IPS-11a (cell line): ENCODE data around the gene GPSM3.
"Not testable (repeated sequence)": the region's sequence is repeated elsewhere in the genome, so short reads cannot be mapped to it uniquely, and the experiment has no call there.

Experiments
- H3K4me3 ChIP-seq: one replicate; pipeline ENCODE4 v1.5.1; 2013; ENCODE audit warnings: low read depth, low read length, control low read depth

The GPSM3 gene

DNA sequence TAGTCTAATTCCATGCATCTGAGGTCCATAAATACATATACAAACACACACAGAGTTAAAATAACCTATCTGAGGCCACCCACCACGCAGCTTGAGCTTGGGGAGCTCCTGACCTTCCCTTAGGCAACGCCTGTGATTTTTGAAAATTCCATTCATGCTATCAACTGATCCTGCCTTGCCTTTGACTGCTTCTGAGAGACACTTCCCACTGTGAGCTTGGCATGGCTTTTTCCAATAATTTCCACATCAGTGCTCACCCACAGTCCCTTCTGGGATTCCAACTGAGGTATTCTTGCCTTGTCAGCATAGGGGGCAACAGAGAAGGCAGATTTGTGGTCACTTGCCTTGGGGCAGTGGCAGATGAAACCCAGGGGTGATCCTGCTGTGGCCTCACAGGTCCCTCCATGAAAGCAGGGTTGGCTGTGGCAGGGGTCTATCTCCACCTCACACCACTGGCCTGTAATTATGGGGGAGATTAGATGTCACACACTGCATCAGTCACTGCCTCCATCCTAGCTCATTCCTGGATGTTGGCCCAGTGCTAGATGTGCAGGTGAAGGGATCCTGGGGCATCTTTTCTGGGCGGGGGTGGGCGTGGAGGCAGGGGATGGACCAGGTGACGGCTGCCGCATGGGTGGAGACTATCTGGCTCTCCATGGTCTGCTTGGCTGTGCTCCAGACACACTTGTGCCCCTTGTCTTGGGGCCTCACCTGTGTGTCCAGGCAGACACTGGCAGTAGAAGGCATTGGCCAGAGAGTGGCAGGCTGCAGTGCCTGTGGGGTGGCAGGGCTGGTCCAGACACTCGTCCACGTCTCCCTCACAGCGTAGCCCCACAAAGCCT, 11.2 kb upstream of the GPSM3 start:
- no peak overlapping the region for H3K4me3 ChIP-seq

DNA sequence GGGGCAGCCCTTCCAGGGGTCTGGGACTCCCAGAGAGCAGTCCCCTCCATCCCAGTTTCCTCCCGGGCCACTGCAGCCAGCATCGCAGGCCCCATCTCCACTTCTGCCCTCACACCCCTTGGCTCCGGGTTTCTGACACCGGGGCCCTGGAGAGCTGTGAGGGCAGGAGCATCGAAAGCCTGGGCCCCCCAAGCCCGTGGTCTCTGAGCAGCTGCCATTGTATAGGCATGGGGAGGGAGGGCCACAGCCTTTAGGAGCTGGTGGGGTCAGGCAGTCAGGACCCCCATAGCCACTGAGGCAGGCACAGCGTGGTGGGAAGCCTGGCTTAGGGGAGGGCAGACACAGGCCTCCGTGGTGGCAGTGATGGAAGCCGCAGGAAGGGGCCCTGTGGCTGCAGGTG, 9.7 kb upstream of the GPSM3 start:
- H3K4me3 ChIP-seq: no peak overlapping the region

DNA sequence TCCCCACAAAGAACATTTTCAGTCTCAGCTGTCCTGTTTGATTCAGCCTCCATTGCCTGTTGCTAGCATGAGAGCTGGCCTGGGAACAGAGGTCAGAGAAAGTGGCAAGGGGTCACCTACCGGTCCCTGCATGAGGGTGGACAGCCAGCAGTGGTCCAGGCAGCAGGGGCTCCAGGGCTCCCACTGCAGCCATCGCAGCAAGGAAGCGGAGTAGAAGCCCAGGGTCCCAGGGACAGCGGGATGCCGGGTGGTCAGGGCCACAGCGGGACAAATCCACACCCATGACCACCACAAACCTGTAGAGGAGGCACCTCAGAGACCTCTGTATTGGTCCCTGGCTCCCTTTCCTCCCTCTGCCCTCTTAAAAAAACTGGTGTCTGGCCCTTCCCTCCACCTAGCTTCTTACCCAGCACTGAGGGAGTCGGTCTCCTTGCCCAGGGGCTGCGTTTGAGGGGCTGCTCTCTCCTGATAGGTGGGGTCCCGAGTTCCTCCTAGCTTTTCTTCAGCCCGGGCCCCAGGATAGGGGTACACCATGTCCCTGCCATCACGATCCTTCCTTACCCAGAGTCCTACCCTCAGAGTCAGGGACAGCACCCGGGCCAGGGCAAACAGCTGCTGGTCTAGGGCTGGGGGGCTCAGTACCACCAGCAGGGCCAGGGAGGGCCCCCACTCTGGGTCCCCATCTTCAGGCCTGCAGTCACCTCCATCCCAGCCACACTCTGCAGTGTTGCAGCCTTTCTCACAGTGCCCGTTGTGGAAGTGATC, 8.4 kb upstream of the GPSM3 start:
- no peak overlapping the region for H3K4me3 ChIP-seq

DNA sequence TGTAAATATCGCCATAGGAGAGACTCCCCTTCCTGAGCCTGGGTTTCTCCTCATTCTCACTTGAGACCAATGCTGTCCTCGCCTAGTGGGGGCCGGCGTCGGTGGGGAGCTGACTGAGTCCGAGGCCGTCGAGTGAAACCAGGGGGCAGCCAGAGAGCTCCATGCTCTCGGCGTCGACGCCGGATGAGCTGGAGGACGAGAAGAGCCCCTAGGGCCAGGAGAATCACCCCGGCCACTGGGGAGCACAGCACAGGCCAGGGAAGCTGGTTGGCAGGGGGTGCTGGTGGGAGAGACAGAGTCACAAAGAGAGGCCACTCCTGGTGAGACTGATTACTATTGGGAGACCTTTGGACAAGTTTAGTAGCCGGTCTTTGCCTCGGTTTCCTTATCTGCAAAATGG, 6.4 kb upstream of the GPSM3 start:
- H3K4me3 ChIP-seq: no peak overlapping the region

DNA sequence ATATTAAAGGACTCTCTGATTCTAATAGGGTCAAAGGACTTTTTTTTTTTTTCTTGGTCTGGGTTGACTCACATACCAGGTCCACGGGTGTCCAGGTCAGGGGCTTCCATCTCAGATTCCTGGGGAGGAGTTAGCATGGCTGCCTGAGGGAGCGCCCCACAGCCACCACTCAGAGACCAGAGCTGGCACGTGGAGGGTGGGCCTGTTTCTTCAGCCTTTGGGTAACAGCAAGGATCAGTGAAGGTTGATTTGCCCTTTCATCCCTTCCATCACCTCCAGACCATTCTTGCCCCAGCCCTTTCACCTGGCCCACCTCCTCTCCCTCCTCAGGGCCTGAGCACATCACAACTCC, 5.9 kb upstream of the GPSM3 start:
- H3K4me3 ChIP-seq: no peak overlapping the region

DNA sequence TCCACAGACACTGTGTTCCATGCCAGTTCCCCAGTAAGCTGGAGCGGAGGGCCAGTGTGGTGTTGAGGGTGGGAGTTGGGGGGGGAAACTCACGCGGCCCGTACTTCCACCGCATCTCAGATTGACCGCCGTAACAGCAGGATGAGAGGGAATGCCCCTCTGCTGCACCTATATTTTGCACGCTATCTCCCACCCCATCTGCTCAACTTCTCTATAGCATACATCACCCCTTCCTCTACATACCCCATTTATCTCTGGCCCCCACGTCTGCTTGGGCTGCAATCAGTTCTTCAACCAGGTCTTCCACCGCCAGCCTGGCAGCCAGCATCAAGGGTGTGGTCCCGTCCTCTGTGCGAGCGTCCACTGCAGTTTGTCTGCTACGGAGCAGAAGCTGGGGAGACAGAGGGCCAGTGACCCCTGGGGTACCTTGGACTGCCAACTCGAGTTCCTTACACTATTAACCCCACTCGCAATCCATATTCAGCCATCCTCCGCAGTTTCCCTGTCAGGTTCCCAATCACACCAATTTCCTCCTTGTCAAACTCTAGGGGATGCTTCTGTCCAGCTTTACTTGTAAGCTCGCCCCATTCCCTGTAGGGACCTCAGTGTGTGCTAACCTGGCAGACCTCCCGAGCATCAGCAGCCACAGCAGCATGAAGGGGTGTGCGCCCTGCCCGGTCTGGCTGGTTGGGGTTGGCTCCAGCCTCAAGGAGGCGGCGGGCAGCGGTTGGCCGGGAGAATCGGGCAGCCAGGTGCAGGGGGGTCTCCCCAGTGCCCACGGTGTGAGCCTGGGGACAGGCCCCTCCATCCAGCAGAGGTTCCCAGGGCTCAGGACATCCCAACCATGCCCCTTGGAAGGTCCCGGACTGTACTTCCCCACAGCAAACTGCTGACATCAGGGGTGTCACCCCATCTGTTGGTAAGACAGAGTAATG, 4.5 kb upstream of the GPSM3 start:
- H3K4me3 ChIP-seq: peak overlapping the region; percentile 75

DNA sequence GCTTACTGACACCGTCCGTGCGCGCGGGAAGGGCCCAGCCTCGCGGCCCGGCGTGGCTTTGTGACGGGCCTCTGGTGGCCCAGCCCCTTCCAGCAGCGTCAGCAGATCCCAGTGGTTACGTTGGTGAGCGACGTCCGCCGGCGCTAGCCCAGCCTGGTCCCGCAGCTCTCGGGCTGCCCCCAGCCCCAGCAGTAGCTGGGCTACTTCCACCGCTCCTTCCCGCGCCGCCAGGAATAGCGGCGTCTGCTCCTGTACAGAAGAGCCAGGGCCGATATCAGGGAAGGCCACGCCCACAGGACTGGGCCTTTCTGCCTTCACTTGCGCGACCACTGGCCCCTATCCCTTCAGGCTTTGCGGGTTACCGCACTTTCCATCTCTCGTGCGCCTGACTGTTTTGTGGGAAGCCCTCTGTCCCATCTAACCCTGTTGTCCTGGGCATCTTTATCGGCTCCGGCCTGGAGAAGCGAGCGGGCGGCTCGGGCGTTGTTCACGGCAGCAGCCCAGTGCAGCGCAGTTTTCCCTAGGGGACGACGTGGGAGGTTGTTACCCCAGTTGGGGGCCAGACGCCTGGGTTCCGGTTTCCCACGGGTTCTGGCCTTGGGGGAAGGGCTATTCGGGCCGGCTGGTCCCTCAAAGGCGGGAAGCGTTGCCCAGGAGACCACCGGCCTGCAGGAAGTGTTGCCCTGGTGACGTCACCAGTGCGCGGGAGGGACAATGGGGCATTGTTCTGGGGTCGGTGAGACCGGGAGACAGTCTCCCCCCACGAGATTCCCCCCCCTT, 3.6 kb upstream of the GPSM3 start:
- peak overlapping the region; percentile 75 for H3K4me3 ChIP-seq

DNA sequence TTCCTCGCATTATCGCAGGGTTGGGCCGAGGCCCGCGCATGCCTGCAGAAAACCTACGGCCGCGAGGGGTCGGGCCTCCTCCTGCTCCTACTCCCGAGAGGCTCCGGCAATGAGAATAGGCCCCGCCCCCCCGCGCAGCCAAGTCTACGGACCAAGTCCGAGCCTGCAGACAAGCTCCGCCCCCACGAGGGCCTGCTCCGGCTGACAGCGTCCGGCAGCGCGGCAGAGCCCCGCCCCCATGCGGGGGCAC, 3.1 kb upstream of the GPSM3 start:
- H3K4me3 ChIP-seq: peak overlapping the region; percentile 75

DNA sequence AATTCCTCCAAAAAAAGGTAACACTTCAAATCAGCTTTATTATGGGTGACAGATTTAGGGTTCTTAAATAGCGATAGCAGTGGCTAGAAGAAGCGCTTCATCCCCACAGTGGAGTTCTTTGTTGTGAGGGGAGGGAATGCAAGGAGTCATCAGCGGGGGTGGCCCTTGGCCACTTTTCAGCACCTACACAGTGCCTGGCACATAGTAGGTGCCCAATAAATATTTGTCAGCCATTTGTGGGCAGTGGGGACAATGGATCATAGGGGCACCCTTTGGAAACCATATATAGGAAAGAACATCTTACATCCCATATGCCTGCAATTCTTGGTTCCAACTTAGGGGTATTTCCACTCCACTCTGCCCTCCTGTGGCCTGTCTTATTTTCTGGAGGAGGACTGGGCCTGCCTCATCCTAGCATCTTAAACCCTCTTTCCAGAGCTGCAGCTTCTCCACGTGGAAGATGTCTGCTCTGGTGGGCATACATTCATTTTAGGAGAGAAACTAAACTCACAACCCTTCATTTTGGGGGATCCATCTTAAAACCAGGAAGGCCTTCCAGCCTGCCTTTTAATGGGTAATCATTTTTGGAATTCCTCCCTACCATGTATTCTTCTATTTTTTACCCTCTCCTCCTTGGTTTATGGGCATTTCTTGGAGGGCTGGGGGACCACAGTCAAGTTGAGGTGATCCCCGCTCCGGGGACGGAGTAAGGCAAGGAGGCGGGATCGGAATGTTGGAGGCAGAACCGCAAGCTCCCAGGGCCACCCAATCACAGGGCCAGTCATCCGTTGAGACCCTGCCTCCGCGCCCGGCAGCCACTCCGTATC, 2.6 kb upstream of the GPSM3 start:
- H3K4me3 ChIP-seq: peak overlapping the region; percentile 44

DNA sequence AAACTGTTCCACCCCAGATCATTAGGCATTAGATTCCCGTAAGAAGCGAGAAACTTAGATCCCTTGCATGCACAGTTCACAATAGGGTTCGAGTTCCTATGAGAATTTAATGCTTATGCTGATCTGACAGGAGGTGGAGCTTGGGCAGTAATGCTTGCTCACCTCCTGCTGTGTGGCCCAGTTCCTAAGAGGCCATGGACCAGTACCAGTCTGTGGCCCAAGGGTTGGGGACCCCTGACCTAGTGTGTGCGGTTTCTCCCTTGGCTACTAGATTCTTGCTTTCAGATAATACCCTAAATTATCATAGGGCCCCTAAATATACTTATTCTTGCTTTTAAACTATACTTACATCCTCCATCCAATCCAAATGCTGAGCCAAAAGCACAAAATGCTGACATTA, 1.9 kb upstream of the GPSM3 start:
- H3K4me3 ChIP-seq: no peak overlapping the region

DNA sequence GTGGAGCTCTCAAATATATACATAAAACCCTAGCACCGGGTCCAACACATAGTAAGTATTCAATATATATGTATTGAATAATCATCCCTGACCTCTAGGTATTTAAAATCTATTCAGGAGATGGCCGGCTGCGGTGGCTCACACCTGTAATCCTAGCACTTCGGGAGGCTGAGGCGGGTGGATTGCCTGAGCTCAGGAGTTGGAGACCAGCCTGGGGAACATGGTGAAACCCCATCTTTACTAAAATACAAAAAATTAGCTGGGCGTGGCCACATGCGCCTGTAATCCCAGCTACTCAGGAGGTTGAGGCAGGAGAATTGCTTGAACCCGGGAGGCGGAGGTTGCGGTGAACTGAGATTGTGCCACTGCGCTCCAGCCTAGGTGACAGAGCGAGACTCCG, 653 bp upstream of the GPSM3 start:
- not testable (repeated sequence) for H3K4me3 ChIP-seq

DNA sequence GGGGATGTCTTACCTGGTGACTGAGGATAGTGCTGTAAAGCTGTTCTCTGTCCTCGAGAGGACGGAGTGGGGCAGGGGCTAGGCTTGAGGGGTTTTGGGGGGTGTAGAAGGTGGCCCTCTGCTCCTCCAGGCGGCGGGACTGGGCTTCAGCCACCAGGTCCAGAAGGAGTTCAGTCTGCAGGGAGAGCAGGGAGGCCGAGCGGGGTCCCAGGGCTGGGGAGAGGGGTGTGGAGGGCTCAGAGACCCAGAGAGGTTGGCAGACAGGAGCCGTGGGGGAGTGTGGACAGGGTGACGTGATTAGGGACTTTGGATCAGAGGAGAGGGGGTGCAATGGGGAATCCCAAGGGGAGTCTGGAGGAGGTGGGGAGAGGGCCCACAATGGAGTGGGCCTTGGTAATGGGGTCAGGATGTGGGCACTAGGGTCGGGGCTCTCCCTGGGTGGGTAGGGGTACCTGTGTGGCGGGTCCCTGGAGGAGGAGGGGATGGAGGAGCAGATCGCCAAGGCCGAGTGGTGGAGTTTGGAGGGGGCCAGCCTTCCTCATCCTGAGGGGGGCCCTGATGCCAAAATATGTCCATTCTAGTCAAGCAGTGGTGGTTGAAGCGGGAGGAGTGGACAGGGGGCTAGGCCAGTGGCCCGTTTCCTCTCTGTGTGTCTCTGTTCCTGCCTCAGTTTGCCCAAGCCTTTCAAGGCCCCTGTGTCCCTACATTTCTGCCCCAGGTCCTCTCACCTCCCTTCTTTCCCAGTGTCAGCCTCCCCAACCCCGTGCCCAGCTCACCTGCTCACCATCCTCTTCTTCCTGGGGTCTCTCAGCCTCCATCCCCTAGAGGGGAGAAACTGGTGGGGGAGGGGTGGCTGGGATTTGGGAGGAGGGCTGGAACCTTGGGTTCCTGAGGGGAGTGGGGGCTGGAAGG, 491 bp downstream of the GPSM3 start:
- H3K4me3 ChIP-seq: no peak overlapping the region

DNA sequence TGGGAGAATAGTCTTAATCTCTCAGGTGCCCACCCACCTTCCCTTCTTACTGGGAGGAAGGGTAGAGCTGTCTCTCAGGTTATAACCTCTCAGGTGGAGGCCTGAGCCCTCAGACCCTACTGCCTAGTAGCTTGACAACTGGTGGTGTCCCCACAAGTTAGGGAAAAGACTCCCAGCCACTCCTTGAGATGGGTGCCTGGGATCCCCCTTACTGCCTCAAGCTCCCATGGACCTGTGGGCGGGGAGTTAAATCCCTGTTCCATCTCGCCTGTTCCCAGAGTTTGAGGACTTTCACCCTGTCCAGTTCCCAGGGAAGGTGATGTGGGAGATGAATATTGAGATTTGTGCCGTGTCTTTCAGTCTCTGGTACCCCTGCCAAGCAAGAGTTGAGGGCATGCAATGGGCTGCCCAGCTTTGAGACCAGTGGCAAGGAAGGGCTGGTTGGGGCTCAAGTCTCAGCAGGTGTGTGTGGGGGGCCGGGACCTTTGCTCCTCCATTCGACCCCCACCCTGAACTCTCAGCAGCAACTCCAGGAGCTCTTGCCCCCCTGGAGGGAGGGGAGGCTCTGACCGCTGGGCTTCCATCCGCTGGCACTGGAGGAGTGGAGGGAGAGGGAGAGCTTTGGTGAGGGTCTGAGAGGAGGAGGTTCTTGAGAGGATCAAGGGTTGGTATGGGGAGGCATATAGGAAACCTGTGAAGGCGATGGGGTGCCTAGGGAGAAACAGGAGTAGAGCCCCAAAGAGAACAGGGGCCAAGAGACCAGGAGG, 1.3 kb downstream of the GPSM3 start:
- H3K4me3 ChIP-seq: no peak overlapping the region

DNA sequence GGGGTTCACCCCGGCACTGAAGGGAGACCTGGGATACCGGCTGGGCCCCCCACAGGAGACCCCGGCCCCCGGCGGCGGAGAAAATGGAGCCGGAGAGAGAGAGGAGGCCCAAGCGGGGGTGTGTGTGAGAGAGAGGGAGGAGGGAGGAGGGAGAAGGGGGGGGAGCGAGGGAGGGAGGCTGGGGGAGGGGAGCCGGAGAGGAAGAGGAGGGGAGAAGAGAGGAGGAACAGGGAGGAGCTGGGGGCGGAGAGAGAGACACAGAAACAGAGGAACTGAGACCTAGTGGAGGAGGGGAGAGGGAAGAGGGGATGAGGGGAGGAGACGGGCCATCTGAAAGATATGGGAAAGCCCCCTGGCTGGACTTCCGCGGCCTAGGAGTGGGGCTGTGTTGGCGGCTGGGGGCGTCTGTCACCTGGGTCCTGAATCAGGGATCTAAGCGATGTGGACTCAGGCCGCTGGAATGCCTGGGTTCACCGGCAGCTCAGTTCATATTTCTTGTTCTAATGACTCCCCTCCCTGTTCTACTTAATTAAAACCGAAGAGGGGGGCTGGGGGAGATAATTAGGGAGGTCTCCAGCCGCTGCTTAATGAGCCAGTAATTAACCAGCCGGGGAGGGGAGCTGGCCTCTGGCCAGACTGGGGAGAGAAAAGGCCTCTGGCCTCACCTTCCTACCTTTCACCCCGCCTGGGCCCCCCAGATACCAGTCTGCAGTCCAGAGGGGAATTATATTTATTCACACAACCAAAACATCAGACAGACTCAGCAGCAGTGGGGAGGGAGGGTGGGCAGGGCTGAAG, 2.2 kb downstream of the GPSM3 start, which contains the start of gene PBX2:
Gene PBX2, minus strand, starts transcription at position 149 of the 798 bp plus-strand sequence. CDS start 287 bp downstream, outside the sequence.
- peak within 1 kb of the TSS; percentile 51 for H3K4me3 ChIP-seq

DNA sequence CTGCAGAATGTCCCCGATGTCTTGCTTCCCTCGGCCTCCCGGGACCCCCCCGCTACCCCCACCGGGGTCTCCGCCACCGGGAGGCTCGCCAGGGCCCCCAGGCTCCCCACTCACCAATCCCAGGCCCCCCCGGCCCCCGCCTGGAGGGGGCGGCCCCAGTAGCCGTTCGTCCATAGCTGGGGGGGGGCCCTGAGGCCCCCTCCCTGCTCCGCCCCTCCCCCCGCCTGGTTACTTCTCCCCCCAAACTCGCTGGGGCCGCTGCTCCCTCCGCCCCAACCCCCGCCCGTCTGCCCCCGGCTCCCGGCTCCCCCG, 2.7 kb downstream of the GPSM3 start:
- H3K4me3 ChIP-seq: peak overlapping the region; percentile 51

DNA sequence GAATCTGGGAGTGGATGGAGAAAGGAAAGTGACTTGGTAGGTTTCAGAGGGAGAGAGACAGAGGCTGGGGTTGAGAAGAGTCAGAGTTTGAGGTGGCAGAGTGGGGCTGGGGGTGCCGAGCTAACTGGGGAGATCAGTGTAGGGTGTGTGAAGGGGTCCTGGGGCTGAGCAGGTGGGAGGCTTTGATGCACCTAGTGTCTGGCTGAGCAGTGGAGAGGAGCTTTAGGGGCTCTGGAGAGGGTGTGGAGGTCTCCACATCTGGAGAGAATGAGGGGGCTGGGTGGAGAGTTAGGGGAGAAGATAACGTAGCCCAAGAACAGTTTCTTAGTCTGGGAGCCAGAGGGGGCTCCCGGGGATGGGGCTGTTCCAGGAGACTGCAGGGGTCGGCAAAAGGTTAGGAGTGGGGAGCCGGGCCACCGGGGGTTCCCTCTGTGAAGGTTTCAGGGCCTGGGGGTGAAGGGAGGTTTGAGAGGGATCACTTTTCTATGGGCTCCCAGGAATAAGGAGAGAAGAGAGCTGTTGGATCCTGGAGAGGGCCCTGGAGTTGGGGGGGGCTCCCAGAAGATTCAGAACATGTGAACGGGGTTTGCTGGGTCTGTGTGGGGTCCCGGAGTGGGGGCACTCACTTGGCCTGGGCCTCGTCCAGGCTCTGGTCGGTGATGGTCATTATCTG, 3.2 kb downstream of the GPSM3 start:
- H3K4me3 ChIP-seq: peak overlapping the region; percentile 51
